GM23338 (cell line): ENCODE measurements around the gene ITGAV. TPM values are rescaled to one million over a fixed set of nuclear protein-coding genes. Genes with fewer than 3 reads are reported as not detected.

Experiments
- ATAC-seq: fragments of 200-7000 bp; cut with Tn5 transposase; 3 replicates; pipeline ENCODE4 v1.9.1; 2020
- DNase-seq: peaks from one replicate; pipeline ENCODE4 v3.0.0-alpha.2; 2015; ENCODE audit warnings: low spot score
- H2AFZ ChIP-seq: fragments of 200-600 bp; sonication (generic); 2 replicates; pipeline ENCODE4 v1.8.0; 2016; ENCODE audit warnings: antibody characterized with exemption, mild to moderate bottlenecking, moderate library complexity
- H3F3A ChIP-seq: fragments of 200-600 bp; sonication (generic); replicated peaks from 2 replicates; pipeline ENCODE4 v1.8.0; 2017; ENCODE audit warnings: antibody characterized with exemption, mixed run types, low read depth
- H3K27ac ChIP-seq: fragments of 200-600 bp; sonication (generic); 2 replicates; pipeline ENCODE4 v1.6.1; 2016; ENCODE audit warnings: low read depth
- H3K27me3 ChIP-seq: fragments of 200-600 bp; sonication (generic); 2 replicates; pipeline ENCODE4 v1.8.0; 2016; ENCODE audit warnings: mild to moderate bottlenecking, mixed run types, moderate library complexity; ENCODE audit not compliant: insufficient read depth
- H3K36me3 ChIP-seq: fragments of 200-600 bp; sonication (generic); 2 replicates; pipeline ENCODE4 v1.8.0; 2016; ENCODE audit warnings: mild to moderate bottlenecking; ENCODE audit not compliant: insufficient read depth
- H3K4me1 ChIP-seq: fragments of 200-600 bp; sonication (generic); 2 replicates; pipeline ENCODE4 v1.8.0; 2016; ENCODE audit warnings: mild to moderate bottlenecking, moderate library complexity; ENCODE audit not compliant: insufficient read depth
- H3K4me2 ChIP-seq: fragments of 200-600 bp; sonication (generic); 2 replicates; pipeline ENCODE4 v1.7.1; 2017; ENCODE audit warnings: mixed run types
- H3K4me3 ChIP-seq: fragments of 200-600 bp; sonication (generic); 2 replicates; pipeline ENCODE4 v1.6.1; 2016; ENCODE audit warnings: mixed run types
- H3K79me2 ChIP-seq: fragments of 200-600 bp; sonication (generic); replicated peaks from 2 replicates; pipeline ENCODE4 v1.8.0; 2017; ENCODE audit warnings: mild to moderate bottlenecking; ENCODE audit not compliant: insufficient read depth
- H3K9me2 ChIP-seq: fragments of 200-600 bp; sonication (generic); 2 replicates; pipeline ENCODE4 v1.8.0; 2017; ENCODE audit not compliant: insufficient read depth
- H4K20me1 ChIP-seq: fragments of 200-600 bp; sonication (generic); replicated peaks from 2 replicates; pipeline ENCODE4 v1.8.0; 2017; ENCODE audit warnings: mild to moderate bottlenecking; ENCODE audit not compliant: insufficient read depth
- H3K27ac Mint-ChIP-seq: 2 replicates; pipeline ENCODE4 v1.8.0; 2020; ENCODE audit warnings: inconsistent platforms, mild to moderate bottlenecking, moderate library complexity, mixed read lengths
- H3K27me3 Mint-ChIP-seq: 3 replicates; pipeline ENCODE4 v1.8.0; 2022; ENCODE audit warnings: low read depth, mild to moderate bottlenecking, moderate library complexity, mixed read lengths, inconsistent platforms; ENCODE audit not compliant: insufficient read depth, poor library complexity
- H3K36me3 Mint-ChIP-seq: 3 replicates; pipeline ENCODE4 v1.8.0; 2021; ENCODE audit warnings: low read depth, mild to moderate bottlenecking, inconsistent platforms, moderate library complexity, mixed read lengths
- H3K4me1 Mint-ChIP-seq: 3 replicates; pipeline ENCODE4 v1.8.0; 2020; ENCODE audit warnings: mild to moderate bottlenecking, inconsistent platforms, mixed read lengths
- H3K4me3 Mint-ChIP-seq: 3 replicates; pipeline ENCODE4 v1.8.0; 2021; ENCODE audit warnings: moderate library complexity, mild to moderate bottlenecking, inconsistent platforms, mixed read lengths
- H3K9me3 Mint-ChIP-seq: 3 replicates; pipeline ENCODE4 v1.8.0; 2020; ENCODE audit warnings: moderate library complexity, mild to moderate bottlenecking, inconsistent platforms, mixed read lengths
- CREB1 ChIP-seq: fragments of 250-450 bp; sonication (Bioruptor Pico); IDR thresholded peaks from 2 replicates; pipeline ENCODE4 v1.5.0; 2020; ENCODE audit warnings: low read depth, mild to moderate bottlenecking, moderate library complexity
- EZH2 ChIP-seq: fragments of 200-600 bp; sonication (generic); IDR thresholded peaks from one replicate; pipeline ENCODE4 v1.8.0; 2017; ENCODE audit warnings: antibody characterized with exemption, mild to moderate bottlenecking, low read depth; ENCODE audit not compliant: unreplicated experiment
- EZH2phosphoT487 ChIP-seq: fragments of 200-600 bp; sonication (generic); IDR thresholded peaks from one replicate; pipeline ENCODE4 v1.8.1; 2018; ENCODE audit warnings: antibody characterized with exemption; ENCODE audit not compliant: unreplicated experiment
- JUNB ChIP-seq: IDR thresholded peaks from one replicate; pipeline ENCODE4 v1.6.1; 2016; ENCODE audit warnings: antibody characterized with exemption; ENCODE audit not compliant: unreplicated experiment
- NANOG ChIP-seq: IDR thresholded peaks from 2 replicates; pipeline ENCODE4 v1.6.1; 2016; ENCODE audit warnings: antibody characterized with exemption, borderline replicate concordance
- POLR2AphosphoS5 ChIP-seq: IDR thresholded peaks from 2 replicates; pipeline ENCODE4 v1.6.1; 2016; ENCODE audit warnings: antibody characterized with exemption, low read depth
- STAT1 ChIP-seq: IDR thresholded peaks from one replicate; pipeline ENCODE4 v1.6.1; 2016; ENCODE audit warnings: antibody characterized with exemption; ENCODE audit not compliant: unreplicated experiment
- ZNF331 ChIP-seq: fragments of 250-450 bp; sonication (Bioruptor Pico); IDR thresholded peaks from 2 replicates; pipeline ENCODE4 v1.5.0; 2020; ENCODE audit warnings: low read depth, mild to moderate bottlenecking, moderate library complexity
- ZNF462 ChIP-seq: fragments of 250-450 bp; sonication (Bioruptor Pico); IDR thresholded peaks from 2 replicates; pipeline ENCODE4 v1.5.0; 2020; ENCODE audit warnings: mild to moderate bottlenecking, moderate library complexity
- polyA plus RNA-seq: library from polyadenylated mRNA; unstranded; fragments of >200 nt; fragmentation: Nextera tagmentation; extraction: Ambion mirVana; gene quantifications from 2 replicates; pipeline ENCODE4 v1.2.1, GENCODE V29; 2016
- total RNA-seq: library from RNA; depleted of rRNA; stranded (reverse); fragments of >200 nt; shearing (Covaris generic); gene quantifications from 2 replicates; pipeline ENCODE4 v1.2.3, GENCODE V29; 2014
- TF ChIP-seq, protein P1 (sequence below): IDR thresholded peaks from 2 replicates; pipeline ENCODE4 v1.6.1; 2016; ENCODE audit warnings: antibody characterized with exemption

Gene ITGAV
- total and polyA plus RNA-seq, 2 experiments from 2014 or later: 9.1 to 56.5 TPM

- Mint-ChIP-seq H3K9me3 (no peaks in the 10 kb centered on the region), H3K27me3 (no peaks in the 10 kb centered on the region), H3K36me3 (peaks cover 11% of the 10 kb centered on the region), H3K27ac (no peak overlapping the region), H3K4me1 (peaks cover 7% of the 10 kb centered on the region; the same call in 2 of the 3 replicates), H3K4me3 (no peak overlapping the region)
- no peaks in the 10 kb centered on the region; the same call in 1 of the 2 replicates for H3K36me3 ChIP-seq
- no peaks in the 10 kb centered on the region for H3K79me2 ChIP-seq
- H4K20me1 ChIP-seq: no peaks in the 10 kb centered on the region
- H3K4me3 ChIP-seq: no peak overlapping the region
- no peaks in the 10 kb centered on the region for H3F3A ChIP-seq
- no peaks in the 10 kb centered on the region for H3K9me2 ChIP-seq
- TF ChIP-seq NANOG: no peak
- no peak for TF ChIP-seq POLR2AphosphoS5
- TF ChIP-seq EZH2phosphoT487: no peak
- TF ChIP-seq ZNF462 (CRISPR knock-in tag): no peak
- no peak for TF ChIP-seq CREB1 (CRISPR knock-in tag)
- TF ChIP-seq EZH2: no peak
- TF ChIP-seq, protein P1, sequence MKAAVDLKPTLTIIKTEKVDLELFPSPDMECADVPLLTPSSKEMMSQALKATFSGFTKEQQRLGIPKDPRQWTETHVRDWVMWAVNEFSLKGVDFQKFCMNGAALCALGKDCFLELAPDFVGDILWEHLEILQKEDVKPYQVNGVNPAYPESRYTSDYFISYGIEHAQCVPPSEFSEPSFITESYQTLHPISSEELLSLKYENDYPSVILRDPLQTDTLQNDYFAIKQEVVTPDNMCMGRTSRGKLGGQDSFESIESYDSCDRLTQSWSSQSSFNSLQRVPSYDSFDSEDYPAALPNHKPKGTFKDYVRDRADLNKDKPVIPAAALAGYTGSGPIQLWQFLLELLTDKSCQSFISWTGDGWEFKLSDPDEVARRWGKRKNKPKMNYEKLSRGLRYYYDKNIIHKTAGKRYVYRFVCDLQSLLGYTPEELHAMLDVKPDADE: no peak
- no peak for TF ChIP-seq ZNF331 (CRISPR knock-in tag)
- TF ChIP-seq JUNB: no peak
- TF ChIP-seq STAT1: no peak
- H2AFZ ChIP-seq: no peak overlapping the region
- ATAC-seq (no peak), DNase-seq (no peak)
- no peaks in the 10 kb centered on the region for H3K27me3 ChIP-seq
- peaks cover 6% of the 10 kb centered on the region for H3K4me1 ChIP-seq
- H3K4me2 ChIP-seq: no peak overlapping the region
- no peak overlapping the region for H3K27ac ChIP-seq
These were observed 50.1 kb downstream of the ITGAV start for GRCh38 chr2:186639939-186640338.
